Measurements from ENCODE around the gene ASXL3.

Gene ASXL3

GRCh38 chr18:33577685-33578517 is at the start of gene ASXL3:
Gene ASXL3, plus strand, starts transcription at chr18:33578219. Its CDS starts 413 bp downstream, at chr18:33578632.
- no peak within 1 kb of the TSS for H3K27ac ChIP-seq (ENCODE audit: low read length)
- H3K4me3 ChIP-seq (ENCODE audit: low read depth in 1 of 2, low read length in 2 of 2), result no peak within 1 kb of the TSS
- no peaks in the 10 kb centered on the region for H3K27me3 ChIP-seq (ENCODE audit: insufficient read depth, low read length, poor library complexity)
- no peak for TF ChIP-seq EZH2 (IDR thresholded peaks at IDR 0.05; ENCODE audit: borderline replicate concordance, low read depth, low read length, severe bottlenecking)
- no peak for TF ChIP-seq CTCF (IDR thresholded peaks at IDR 0.05; ENCODE audit: borderline replicate concordance, extremely low read depth, low read length, poor library complexity, severe bottlenecking)
- H3K4me1 ChIP-seq (ENCODE audit: insufficient read depth, low read length), result no peaks in the 10 kb centered on the region
- no peaks in the 10 kb centered on the region for H3K79me2 ChIP-seq (ENCODE audit: insufficient read depth, low read length)
- no peaks in the 10 kb centered on the region for H3K36me3 ChIP-seq (ENCODE audit: insufficient read depth, low read length)
- H3K4me2 ChIP-seq (ENCODE audit: insufficient read depth, low read length), result no peak within 1 kb of the TSS
- H3K9me3 ChIP-seq (ENCODE audit: insufficient read depth, low read length, severe bottlenecking), result no peaks in the 10 kb centered on the region
- ATAC-seq (ENCODE audit: insufficient read depth, low read depth) (no peak), DNase-seq (no peak)
- H2AFZ ChIP-seq (ENCODE audit: low read depth, low read length), result no peak within 1 kb of the TSS
- H3K9ac ChIP-seq (ENCODE audit: low read depth, low read length), result no peak within 1 kb of the TSS
- no peaks in the 10 kb centered on the region for H4K20me1 ChIP-seq (ENCODE audit: insufficient read depth, low read length)

- Histone ChIP-seq H3K9ac (ENCODE audit: low read depth, low read length) (no peak overlapping the region), H3K27ac (ENCODE audit: low read length) (no peak overlapping the region), H3K4me3 (ENCODE audit: low read depth in 1 of 2, low read length in 2 of 2) (no peak overlapping the region), H4K20me1 (ENCODE audit: insufficient read depth, low read length) (no peaks in the 10 kb centered on the region), H3K79me2 (ENCODE audit: insufficient read depth, low read length) (no peaks in the 10 kb centered on the region), H2AFZ (ENCODE audit: low read depth, low read length) (no peak overlapping the region), H3K36me3 (ENCODE audit: insufficient read depth, low read length) (no peaks in the 10 kb centered on the region), H3K4me2 (ENCODE audit: insufficient read depth, low read length) (no peak overlapping the region), H3K9me3 (ENCODE audit: insufficient read depth, low read length, severe bottlenecking) (peaks cover 4% of the 10 kb centered on the region), H3K27me3 (ENCODE audit: insufficient read depth, low read length, poor library complexity) (no peaks in the 10 kb centered on the region), H3K4me1 (ENCODE audit: insufficient read depth, low read length) (no peaks in the 10 kb centered on the region)
- TF ChIP-seq EZH2 (IDR thresholded peaks at IDR 0.05; ENCODE audit: borderline replicate concordance, low read depth, low read length, severe bottlenecking) (no peak), CTCF (IDR thresholded peaks at IDR 0.05; ENCODE audit: borderline replicate concordance, extremely low read depth, low read length, poor library complexity, severe bottlenecking) (no peak)
- no peak for ATAC-seq (ENCODE audit: insufficient read depth, low read depth)
- DNase-seq, result no peak
These were observed 45.0 kb upstream of the ASXL3 start for GRCh38 chr18:33532978-33533377.

- Histone ChIP-seq H3K4me1 (ENCODE audit: insufficient read depth, low read length) (peaks cover 18% of the 10 kb centered on the region), H4K20me1 (ENCODE audit: insufficient read depth, low read length) (no peaks in the 10 kb centered on the region), H2AFZ (ENCODE audit: low read depth, low read length) (no peak overlapping the region), H3K79me2 (ENCODE audit: insufficient read depth, low read length) (no peaks in the 10 kb centered on the region), H3K4me3 (ENCODE audit: low read depth in 1 of 2, low read length in 2 of 2) (no peak overlapping the region), H3K9me3 (ENCODE audit: insufficient read depth, low read length, severe bottlenecking) (no peaks in the 10 kb centered on the region), H3K27ac (ENCODE audit: low read length) (no peak overlapping the region), H3K36me3 (ENCODE audit: insufficient read depth, low read length) (no peaks in the 10 kb centered on the region), H3K4me2 (ENCODE audit: insufficient read depth, low read length) (no peak overlapping the region), H3K27me3 (ENCODE audit: insufficient read depth, low read length, poor library complexity) (no peaks in the 10 kb centered on the region), H3K9ac (ENCODE audit: low read depth, low read length) (no peak overlapping the region)
- ATAC-seq (ENCODE audit: insufficient read depth, low read depth) (no peak), DNase-seq (no peak)
- TF ChIP-seq EZH2 (IDR thresholded peaks at IDR 0.05; ENCODE audit: borderline replicate concordance, low read depth, low read length, severe bottlenecking) (no peak), CTCF (IDR thresholded peaks at IDR 0.05; ENCODE audit: borderline replicate concordance, extremely low read depth, low read length, poor library complexity, severe bottlenecking) (no peak)
These were observed 41.1 kb upstream of the ASXL3 start for GRCh38 chr18:33536904-33537303.
